Right atrium auricular region (tissue), 2 donors: Measurements from ENCODE around the gene ZNF766. TPM values are rescaled to one million over a fixed set of nuclear protein-coding genes. Genes with fewer than 3 reads are reported as not detected.

ENCODE experiments used
- DNase-seq: peaks from one replicate; pipeline ENCODE4 v3.0.0-alpha.2; 2019; ENCODE audit warnings: low spot score
- H3K27ac ChIP-seq, 2 donors: fragments of 200-600 bp; sonication (generic); 1 replicate in 1 of 2; 2 replicates in 1 of 2; pipeline ENCODE4 v1.5.1; 2016 to 2019
- H3K27me3 ChIP-seq, 2 donors: fragments of 200-600 bp; sonication (generic); one replicate each; pipeline versions ENCODE4 v1.5.1 to v1.6.0; 2017 to 2019
- H3K36me3 ChIP-seq: fragments of 200-600 bp; sonication (generic); one replicate; pipeline ENCODE4 v1.5.1; 2016
- H3K4me1 ChIP-seq, 2 donors: fragments of 200-600 bp; sonication (generic); one replicate each; pipeline versions ENCODE4 v1.5.1 to v1.6.0; 2017 to 2019
- H3K4me3 ChIP-seq, 2 donors: fragments of 200-600 bp; sonication (generic); 1 replicate in 1 of 2; 2 replicates in 1 of 2; pipeline ENCODE4 v1.5.1; 2017 to 2019; ENCODE audit warnings: mild to moderate bottlenecking in 1 of 2, moderate library complexity in 1 of 2
- H3K9me3 ChIP-seq, 2 donors: fragments of 200-600 bp; sonication (generic); one replicate each; pipeline ENCODE4 v1.5.1; 2019
- CTCF ChIP-seq, 2 donors: fragments of 200-600 bp; sonication (generic); IDR thresholded peaks; one replicate each; pipeline ENCODE4 v1.5.1; 2019; ENCODE audit warnings: antibody characterized with exemption in 2 of 2
- total RNA-seq, 2 donors: library from RNA; depleted of rRNA; stranded (reverse); fragments of >200 nt; gene quantifications; one replicate each; pipeline ENCODE4 v1.1.0, GENCODE V29; 2016

ZNF766 gene
- total RNA-seq, 2 donors from 2014 or later, result 4.1 to 5.0 TPM

GRCh38 chr19:52226652-52227051 lies 42.7 kb upstream of the ZNF766 start:
- Histone ChIP-seq H3K4me3 (no peak overlapping the region), H3K27me3 (no peaks in the 10 kb centered on the region), H3K4me1 (no peaks in the 10 kb centered on the region), H3K9me3 (no peaks in the 10 kb centered on the region), H3K36me3 (peaks cover 66% of the 10 kb centered on the region), H3K27ac (no peak overlapping the region)
- no peak for DNase-seq
- no peak for TF ChIP-seq CTCF (IDR thresholded peaks at IDR 0.05)

- DNase-seq, result no peak
- Histone ChIP-seq H3K4me3 (no peak overlapping the region), H3K4me1 (no peaks in the 10 kb centered on the region), H3K9me3 (no peaks in the 10 kb centered on the region), H3K27me3 (no peaks in the 10 kb centered on the region), H3K36me3 (peaks cover 59% of the 10 kb centered on the region), H3K27ac (no peak overlapping the region)
- no peak for TF ChIP-seq CTCF (IDR thresholded peaks at IDR 0.05)
Measured at GRCh38 chr19:52227196-52227940, 42.0 kb upstream of the ZNF766 start.

- no peak for TF ChIP-seq CTCF (IDR thresholded peaks at IDR 0.05)
- no peak for DNase-seq
- Histone ChIP-seq H3K36me3 (peaks cover 53% of the 10 kb centered on the region), H3K9me3 (no peaks in the 10 kb centered on the region), H3K4me1 (no peaks in the 10 kb centered on the region), H3K4me3 (no peak overlapping the region), H3K27me3 (no peaks in the 10 kb centered on the region), H3K27ac (no peak overlapping the region)
Measured at GRCh38 chr19:52227980-52228379, 41.4 kb upstream of the ZNF766 start.

GRCh38 chr19:52229524-52229923 lies 39.9 kb upstream of the ZNF766 start:
- Histone ChIP-seq H3K9me3 (no peaks in the 10 kb centered on the region), H3K36me3 (peaks cover 37% of the 10 kb centered on the region), H3K4me3 (no peak overlapping the region), H3K27ac (no peak overlapping the region), H3K4me1 (no peaks in the 10 kb centered on the region), H3K27me3 (no peaks in the 10 kb centered on the region)
- no peak for TF ChIP-seq CTCF (IDR thresholded peaks at IDR 0.05)
- no peak for DNase-seq

- H3K36me3 ChIP-seq, result peaks cover 27% of the 10 kb centered on the region
- no peaks in the 10 kb centered on the region for H3K4me1 ChIP-seq
- no peak overlapping the region for H3K4me3 ChIP-seq
- no peaks in the 10 kb centered on the region for H3K27me3 ChIP-seq
- no peak for DNase-seq
- TF ChIP-seq CTCF (IDR thresholded peaks at IDR 0.05), result no peak
- no peaks in the 10 kb centered on the region for H3K9me3 ChIP-seq
- no peak overlapping the region for H3K27ac ChIP-seq
Measured at GRCh38 chr19:52230685-52231084, 38.7 kb upstream of the ZNF766 start.
